ENCODE data around the gene NT5C. TPM values are rescaled to one million over a fixed set of nuclear protein-coding genes. Genes with fewer than 3 reads are reported as not detected.
"Not testable (repeated sequence)": the region's sequence is repeated elsewhere in the genome, so short reads cannot be mapped to it uniquely, and the experiment has no call there.

NT5C gene
- total RNA-seq, 4 donors from 2014 or later, result 81.7 to 97.5 (median 88.4) TPM

DNA sequence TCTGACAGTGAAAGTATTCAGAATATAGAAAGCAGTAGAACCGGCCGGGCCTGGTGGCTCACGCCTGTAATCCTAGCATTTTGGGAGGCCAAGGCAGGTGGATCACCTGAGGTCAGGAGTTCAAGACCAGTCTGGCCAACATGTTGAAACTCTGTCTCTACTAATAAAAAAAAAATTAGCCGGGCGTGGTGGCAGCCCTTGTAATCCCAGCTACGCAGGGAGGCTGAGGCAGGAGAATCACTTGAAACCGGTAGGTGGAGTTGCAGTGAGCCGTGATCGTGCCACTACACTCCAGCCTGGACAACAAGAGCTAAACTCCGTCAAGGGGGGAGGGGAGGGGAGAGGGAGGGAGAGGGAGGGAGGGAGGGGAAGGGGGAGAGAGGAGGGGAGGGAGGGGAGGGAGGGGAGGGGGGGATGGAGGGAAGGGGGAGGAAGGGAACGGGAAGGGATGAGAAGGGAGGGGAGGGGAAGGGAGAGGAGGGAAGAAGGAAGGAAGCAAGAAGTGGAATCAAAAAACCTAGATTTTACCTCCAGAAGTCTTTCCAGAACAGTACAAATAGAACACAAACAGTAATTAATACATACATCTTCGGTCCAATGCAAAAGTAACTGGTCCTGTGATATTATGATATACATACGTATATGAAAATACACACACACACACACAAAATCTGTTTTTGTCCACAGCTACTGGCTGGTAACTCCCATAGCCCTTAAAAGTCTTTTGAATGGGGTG is 10.9 kb upstream of the NT5C start:
- no peaks in the 10 kb centered on the region for H3K27me3 ChIP-seq
- peaks cover 0 to 23% (median 0%) of the 10 kb centered on the region in 3 donors for H3K4me1 ChIP-seq
- H3K9me3 ChIP-seq, result no peaks in the 10 kb centered on the region
- DNase-seq, result no peak
- WGBS, 2 donors, result 65 to 72% methylated on average over 11 of the region's 13 CpGs
- H3K36me3 ChIP-seq, result peaks cover 3 to 78% (median 22%) of the 10 kb centered on the region in 3 donors
- no peak overlapping the region for H3K4me3 ChIP-seq
- H3K27ac ChIP-seq, result peak overlapping the region in 3 of 4 donors; percentile 25 to 64 (median 56)
- no peak for TF ChIP-seq POLR2A (IDR thresholded peaks at IDR 0.05)
- TF ChIP-seq, protein P1, sequence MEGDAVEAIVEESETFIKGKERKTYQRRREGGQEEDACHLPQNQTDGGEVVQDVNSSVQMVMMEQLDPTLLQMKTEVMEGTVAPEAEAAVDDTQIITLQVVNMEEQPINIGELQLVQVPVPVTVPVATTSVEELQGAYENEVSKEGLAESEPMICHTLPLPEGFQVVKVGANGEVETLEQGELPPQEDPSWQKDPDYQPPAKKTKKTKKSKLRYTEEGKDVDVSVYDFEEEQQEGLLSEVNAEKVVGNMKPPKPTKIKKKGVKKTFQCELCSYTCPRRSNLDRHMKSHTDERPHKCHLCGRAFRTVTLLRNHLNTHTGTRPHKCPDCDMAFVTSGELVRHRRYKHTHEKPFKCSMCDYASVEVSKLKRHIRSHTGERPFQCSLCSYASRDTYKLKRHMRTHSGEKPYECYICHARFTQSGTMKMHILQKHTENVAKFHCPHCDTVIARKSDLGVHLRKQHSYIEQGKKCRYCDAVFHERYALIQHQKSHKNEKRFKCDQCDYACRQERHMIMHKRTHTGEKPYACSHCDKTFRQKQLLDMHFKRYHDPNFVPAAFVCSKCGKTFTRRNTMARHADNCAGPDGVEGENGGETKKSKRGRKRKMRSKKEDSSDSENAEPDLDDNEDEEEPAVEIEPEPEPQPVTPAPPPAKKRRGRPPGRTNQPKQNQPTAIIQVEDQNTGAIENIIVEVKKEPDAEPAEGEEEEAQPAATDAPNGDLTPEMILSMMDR (IDR thresholded peaks at IDR 0.05), result peak in 2 of 6 experiments; percentile 5 to 30
- intact Hi-C loops (cut with DNase I), result no loop called here

GRCh38 chr17:75138519-75138918 is 7.0 kb upstream of the NT5C start:
- no peaks in the 10 kb centered on the region for H3K9me3 ChIP-seq
- H3K4me3 ChIP-seq, result no peak overlapping the region
- no peak overlapping the region for H3K27ac ChIP-seq
- WGBS, 2 donors, result 93 to 96% methylated on average over 5 of the region's 5 CpGs
- intact Hi-C loops (cut with DNase I), result no loop called here
- TF ChIP-seq, protein P1 (IDR thresholded peaks at IDR 0.05), result no peak
- TF ChIP-seq POLR2A (IDR thresholded peaks at IDR 0.05), result no peak
- no peaks in the 10 kb centered on the region for H3K27me3 ChIP-seq
- DNase-seq, result no peak
- H3K36me3 ChIP-seq, result peaks cover 3 to 39% (median 3%) of the 10 kb centered on the region in 3 donors
- peaks cover 0 to 60% (median 18%) of the 10 kb centered on the region in 3 donors for H3K4me1 ChIP-seq

DNA sequence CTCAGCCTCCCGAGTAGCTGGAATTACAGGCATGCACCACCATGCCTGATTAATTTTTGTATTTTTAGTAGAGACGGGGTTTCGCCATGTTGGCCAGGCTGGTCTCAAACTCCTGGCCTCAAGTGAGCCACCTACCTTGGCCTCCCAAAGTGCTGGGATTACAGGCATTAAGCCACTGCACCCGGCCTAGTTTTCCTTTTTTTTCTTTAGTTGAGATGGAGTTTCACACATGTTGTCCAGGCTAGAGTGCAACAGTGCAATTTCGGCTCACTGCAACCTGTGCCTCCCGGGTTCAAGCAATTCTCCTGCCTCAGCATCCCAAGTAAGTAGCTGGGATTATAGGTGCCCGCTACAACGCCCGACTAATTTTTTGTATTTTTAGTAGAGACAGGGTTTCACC is 6.2 kb upstream of the NT5C start:
- intact Hi-C loops (cut with DNase I), result not testable (repeated sequence)

DNA sequence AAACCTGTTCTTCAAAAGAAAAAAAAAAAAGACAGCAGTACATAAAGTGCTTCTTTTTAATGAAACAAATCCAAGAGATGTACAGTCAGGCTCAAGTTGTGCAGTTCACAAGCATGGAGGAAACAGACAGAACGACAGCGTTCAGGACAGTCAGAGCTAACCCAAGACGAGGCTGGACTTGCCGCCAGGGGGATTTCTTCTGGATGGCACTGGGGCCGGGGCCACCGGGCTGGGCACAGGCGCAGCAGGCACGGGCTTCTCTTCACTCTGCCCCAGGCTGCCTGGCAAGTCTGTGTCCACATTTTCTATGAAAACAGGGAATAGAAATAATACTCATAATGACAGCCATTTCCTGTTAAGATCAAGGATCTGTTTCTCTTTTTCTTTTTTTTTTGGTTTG is 4.4 kb upstream of the NT5C start:
- H3K36me3 ChIP-seq, result peaks cover 0 to 21% (median 3%) of the 10 kb centered on the region in 3 donors
- H3K9me3 ChIP-seq, result no peaks in the 10 kb centered on the region
- intact Hi-C loops (cut with DNase I), result no loop called here
- H3K27me3 ChIP-seq, result no peaks in the 10 kb centered on the region
- peaks cover under 1 to 53% (median 25%) of the 10 kb centered on the region in 3 donors for H3K4me1 ChIP-seq
- no peak for DNase-seq
- no peak overlapping the region for H3K4me3 ChIP-seq
- WGBS, 2 donors, result 37 to 38% methylated on average over 6 to 8 of the region's 8 CpGs
- H3K27ac ChIP-seq, result peak overlapping the region; percentile 49 to 76 (median 66)
- TF ChIP-seq, protein P1 (IDR thresholded peaks at IDR 0.05), result peak in 2 of 6 experiments; percentile 14 to 45
- TF ChIP-seq POLR2A (IDR thresholded peaks at IDR 0.05), result no peak

More for the DNA sequence above, 6.2 kb upstream of the NT5C start:
- H3K36me3 ChIP-seq, result peaks cover under 1 to 32% (median 3%) of the 10 kb centered on the region in 3 donors
- not testable (repeated sequence) for H3K9me3 ChIP-seq, H3K27me3 ChIP-seq, H3K27ac ChIP-seq, H3K4me3 ChIP-seq, DNase-seq
- WGBS, 2 donors, result 93 to 95% methylated on average over 9 of the region's 9 CpGs
- peaks cover 0 to 61% (median 18%) of the 10 kb centered on the region in 3 donors for H3K4me1 ChIP-seq

DNA sequence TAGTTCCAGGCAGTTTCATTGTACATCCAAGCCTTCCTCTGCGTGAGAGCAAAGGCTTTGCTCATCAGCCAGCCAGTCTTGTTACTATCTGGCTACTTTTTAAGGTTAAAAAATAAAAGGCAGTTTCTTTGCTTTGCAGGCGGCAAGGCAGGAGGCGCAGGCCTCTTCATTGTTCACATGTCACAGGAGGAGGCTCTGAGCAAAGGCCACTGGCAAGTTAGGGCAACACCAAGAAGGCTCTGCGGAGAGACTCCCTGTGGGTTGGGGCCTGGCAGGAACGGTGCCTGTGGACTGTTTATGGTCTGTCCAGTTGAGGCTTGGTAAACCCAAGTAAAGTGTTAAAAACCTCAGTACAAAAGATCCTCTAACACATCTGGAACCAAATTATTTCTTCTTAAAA is 3.9 kb upstream of the NT5C start:
- H3K27me3 ChIP-seq, result no peaks in the 10 kb centered on the region
- H3K36me3 ChIP-seq, result peaks cover 0 to 17% (median 3%) of the 10 kb centered on the region in 3 donors
- peak overlapping the region; percentile 31 to 76 (median 57) for H3K27ac ChIP-seq
- peaks cover 5 to 58% (median 28%) of the 10 kb centered on the region in 3 donors for H3K4me1 ChIP-seq
- TF ChIP-seq POLR2A (IDR thresholded peaks at IDR 0.05), result no peak
- TF ChIP-seq, protein P1 (IDR thresholded peaks at IDR 0.05), result no peak
- H3K4me3 ChIP-seq, result no peak overlapping the region
- intact Hi-C loops (cut with DNase I), result no loop called here
- no peak for DNase-seq
- no peaks in the 10 kb centered on the region for H3K9me3 ChIP-seq
- WGBS, 2 donors, result 43 to 67% methylated on average over 4 to 5 of the region's 5 CpGs

DNA sequence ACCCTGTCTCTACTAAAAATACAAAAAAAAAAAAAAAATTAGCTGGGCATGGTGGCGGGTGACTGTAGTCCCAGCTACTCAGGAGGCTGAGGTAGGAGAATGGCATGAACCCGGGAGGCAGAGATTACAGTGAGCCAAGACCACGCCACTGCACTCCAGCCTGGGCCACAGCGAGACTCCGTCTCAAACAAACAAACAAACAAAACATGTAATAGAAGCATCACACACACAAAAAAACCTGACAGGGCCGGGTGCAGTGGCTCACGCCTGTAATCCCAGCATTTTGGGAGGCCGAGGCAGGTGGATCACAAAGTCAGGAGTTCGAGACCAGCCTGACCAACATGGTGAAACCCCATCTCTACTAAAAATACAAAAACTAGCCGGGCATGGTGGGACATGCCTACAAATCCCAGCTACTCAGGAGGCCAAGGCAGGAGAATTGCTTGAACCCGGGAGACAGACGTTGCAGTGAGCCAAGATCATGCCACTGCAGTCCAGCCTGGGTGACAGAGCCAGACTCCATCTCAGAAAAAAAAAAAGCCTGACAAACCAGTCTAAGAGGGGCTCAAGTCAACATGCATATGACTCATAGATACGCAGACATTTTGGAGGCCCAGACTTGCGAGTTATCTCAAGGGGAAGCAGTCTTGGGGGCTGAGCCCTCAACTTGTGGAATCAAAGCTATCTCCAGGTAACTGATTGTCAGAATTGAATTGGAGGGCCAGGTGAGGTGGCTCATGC is 2.2 kb upstream of the NT5C start:
- not testable (repeated sequence) for DNase-seq, H3K9me3 ChIP-seq, H3K27me3 ChIP-seq, H3K4me3 ChIP-seq
- intact Hi-C loops (cut with DNase I), result loop anchor here (5.0 kb wide), 1 partner anchor 34 kb away; no protein-coding TSS in a partner anchor
- H3K27ac ChIP-seq, result peak overlapping the region in 3 of 4 donors; percentile 49 to 76 (median 65)
- H3K4me1 ChIP-seq, result peaks cover 8 to 75% (median 33%) of the 10 kb centered on the region in 3 donors
- H3K36me3 ChIP-seq, result peaks cover 0 to 18% (median 15%) of the 10 kb centered on the region in 3 donors
- 61 to 63% methylated on average over 11 to 14 of the region's 14 CpGs for WGBS, 2 donors
